GM23338 (cell line): ENCODE measurements around the gene KRTAP20-4. TPM values are rescaled to one million over a fixed set of nuclear protein-coding genes. Genes with fewer than 3 reads are reported as not detected.

Source experiments
- ATAC-seq: fragments of 200-7000 bp; cut with Tn5 transposase; 3 replicates; pipeline ENCODE4 v1.9.1; 2020
- DNase-seq: peaks from one replicate; pipeline ENCODE4 v3.0.0-alpha.2; 2015; ENCODE audit warnings: low spot score
- H2AFZ ChIP-seq: fragments of 200-600 bp; sonication (generic); 2 replicates; pipeline ENCODE4 v1.8.0; 2016; ENCODE audit warnings: antibody characterized with exemption, mild to moderate bottlenecking, moderate library complexity
- H3F3A ChIP-seq: fragments of 200-600 bp; sonication (generic); replicated peaks from 2 replicates; pipeline ENCODE4 v1.8.0; 2017; ENCODE audit warnings: antibody characterized with exemption, mixed run types, low read depth
- H3K27ac ChIP-seq: fragments of 200-600 bp; sonication (generic); 2 replicates; pipeline ENCODE4 v1.6.1; 2016; ENCODE audit warnings: low read depth
- H3K27me3 ChIP-seq: fragments of 200-600 bp; sonication (generic); 2 replicates; pipeline ENCODE4 v1.8.0; 2016; ENCODE audit warnings: mild to moderate bottlenecking, mixed run types, moderate library complexity; ENCODE audit not compliant: insufficient read depth
- H3K36me3 ChIP-seq: fragments of 200-600 bp; sonication (generic); 2 replicates; pipeline ENCODE4 v1.8.0; 2016; ENCODE audit warnings: mild to moderate bottlenecking; ENCODE audit not compliant: insufficient read depth
- H3K4me1 ChIP-seq: fragments of 200-600 bp; sonication (generic); 2 replicates; pipeline ENCODE4 v1.8.0; 2016; ENCODE audit warnings: mild to moderate bottlenecking, moderate library complexity; ENCODE audit not compliant: insufficient read depth
- H3K4me2 ChIP-seq: fragments of 200-600 bp; sonication (generic); 2 replicates; pipeline ENCODE4 v1.7.1; 2017; ENCODE audit warnings: mixed run types
- H3K4me3 ChIP-seq: fragments of 200-600 bp; sonication (generic); 2 replicates; pipeline ENCODE4 v1.6.1; 2016; ENCODE audit warnings: mixed run types
- H3K79me2 ChIP-seq: fragments of 200-600 bp; sonication (generic); replicated peaks from 2 replicates; pipeline ENCODE4 v1.8.0; 2017; ENCODE audit warnings: mild to moderate bottlenecking; ENCODE audit not compliant: insufficient read depth
- H3K9me2 ChIP-seq: fragments of 200-600 bp; sonication (generic); 2 replicates; pipeline ENCODE4 v1.8.0; 2017; ENCODE audit not compliant: insufficient read depth
- H4K20me1 ChIP-seq: fragments of 200-600 bp; sonication (generic); replicated peaks from 2 replicates; pipeline ENCODE4 v1.8.0; 2017; ENCODE audit warnings: mild to moderate bottlenecking; ENCODE audit not compliant: insufficient read depth
- H3K27ac Mint-ChIP-seq: 2 replicates; pipeline ENCODE4 v1.8.0; 2020; ENCODE audit warnings: inconsistent platforms, mild to moderate bottlenecking, moderate library complexity, mixed read lengths
- H3K27me3 Mint-ChIP-seq: 3 replicates; pipeline ENCODE4 v1.8.0; 2022; ENCODE audit warnings: low read depth, mild to moderate bottlenecking, moderate library complexity, mixed read lengths, inconsistent platforms; ENCODE audit not compliant: insufficient read depth, poor library complexity
- H3K36me3 Mint-ChIP-seq: 3 replicates; pipeline ENCODE4 v1.8.0; 2021; ENCODE audit warnings: low read depth, mild to moderate bottlenecking, inconsistent platforms, moderate library complexity, mixed read lengths
- H3K4me1 Mint-ChIP-seq: 3 replicates; pipeline ENCODE4 v1.8.0; 2020; ENCODE audit warnings: mild to moderate bottlenecking, inconsistent platforms, mixed read lengths
- H3K4me3 Mint-ChIP-seq: 3 replicates; pipeline ENCODE4 v1.8.0; 2021; ENCODE audit warnings: moderate library complexity, mild to moderate bottlenecking, inconsistent platforms, mixed read lengths
- H3K9me3 Mint-ChIP-seq: 3 replicates; pipeline ENCODE4 v1.8.0; 2020; ENCODE audit warnings: moderate library complexity, mild to moderate bottlenecking, inconsistent platforms, mixed read lengths
- CREB1 ChIP-seq: fragments of 250-450 bp; sonication (Bioruptor Pico); IDR thresholded peaks from 2 replicates; pipeline ENCODE4 v1.5.0; 2020; ENCODE audit warnings: low read depth, mild to moderate bottlenecking, moderate library complexity
- EZH2phosphoT487 ChIP-seq: fragments of 200-600 bp; sonication (generic); IDR thresholded peaks from one replicate; pipeline ENCODE4 v1.8.1; 2018; ENCODE audit warnings: antibody characterized with exemption; ENCODE audit not compliant: unreplicated experiment
- NANOG ChIP-seq: IDR thresholded peaks from 2 replicates; pipeline ENCODE4 v1.6.1; 2016; ENCODE audit warnings: antibody characterized with exemption, borderline replicate concordance
- POLR2AphosphoS5 ChIP-seq: IDR thresholded peaks from 2 replicates; pipeline ENCODE4 v1.6.1; 2016; ENCODE audit warnings: antibody characterized with exemption, low read depth
- STAT1 ChIP-seq: IDR thresholded peaks from one replicate; pipeline ENCODE4 v1.6.1; 2016; ENCODE audit warnings: antibody characterized with exemption; ENCODE audit not compliant: unreplicated experiment
- ZNF114 ChIP-seq: fragments of 250-450 bp; sonication (Bioruptor Pico); IDR thresholded peaks from 2 replicates; pipeline ENCODE4 v1.5.0; 2020; ENCODE audit warnings: mild to moderate bottlenecking, moderate library complexity
- ZNF331 ChIP-seq: fragments of 250-450 bp; sonication (Bioruptor Pico); IDR thresholded peaks from 2 replicates; pipeline ENCODE4 v1.5.0; 2020; ENCODE audit warnings: low read depth, mild to moderate bottlenecking, moderate library complexity
- polyA plus RNA-seq: library from polyadenylated mRNA; unstranded; fragments of >200 nt; fragmentation: Nextera tagmentation; extraction: Ambion mirVana; gene quantifications from 2 replicates; pipeline ENCODE4 v1.2.1, GENCODE V29; 2016
- total RNA-seq: library from RNA; depleted of rRNA; stranded (reverse); fragments of >200 nt; shearing (Covaris generic); gene quantifications from 2 replicates; pipeline ENCODE4 v1.2.3, GENCODE V29; 2014
- TF ChIP-seq, protein P1 (sequence below): IDR thresholded peaks from 2 replicates; pipeline ENCODE4 v1.6.1; 2016; ENCODE audit warnings: antibody characterized with exemption
- TF ChIP-seq, protein P2 (sequence below), 2 experiments: fragments of 200-600 bp in 1 of 2; sonication (generic) in 1 of 2; conservative IDR thresholded peaks; 2 replicates each; pipeline versions ENCODE4 v1.5.1 to v1.6.1; 2016 to 2017; ENCODE audit warnings: antibody characterized with exemption in 2 of 2, low read depth in 2 of 2, mild to moderate bottlenecking in 2 of 2, moderate library complexity in 1 of 2
- TF ChIP-seq, protein P3 (sequence below): IDR thresholded peaks from one replicate; pipeline ENCODE4 v1.6.1; 2018; ENCODE audit warnings: antibody characterized with exemption; ENCODE audit not compliant: unreplicated experiment
- TF ChIP-seq, protein P4 (sequence below): fragments of 250-450 bp; sonication (Bioruptor Pico); IDR thresholded peaks from 2 replicates; pipeline ENCODE4 v1.5.0; 2020; ENCODE audit warnings: mild to moderate bottlenecking, moderate library complexity

Gene KRTAP20-4
- total and polyA plus RNA-seq, 2 experiments from 2014 or later = not detected

DNA sequence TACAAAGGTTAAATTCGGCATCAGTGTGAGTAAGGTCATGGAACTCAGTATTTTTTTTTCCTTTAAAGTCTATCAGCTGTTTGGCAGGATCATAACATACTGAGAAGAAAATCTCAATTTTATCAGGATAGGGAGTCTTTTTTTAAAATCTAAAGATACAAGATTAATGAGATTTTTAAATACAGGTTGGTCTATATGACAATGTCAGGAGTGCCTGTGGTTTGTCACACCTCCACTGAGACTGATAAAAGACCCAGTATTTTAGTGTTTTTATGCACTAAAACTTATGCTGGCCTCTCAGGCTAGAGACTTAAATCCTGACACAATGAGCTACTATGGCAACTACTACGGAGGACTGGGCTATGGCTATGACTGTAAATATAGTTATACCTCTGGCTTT, 22.1 kb downstream of the KRTAP20-4 start, which contains the start of gene KRTAP20-3 (continued):
- TF ChIP-seq ZNF331 (CRISPR knock-in tag) = no peak
- TF ChIP-seq, protein P1, sequence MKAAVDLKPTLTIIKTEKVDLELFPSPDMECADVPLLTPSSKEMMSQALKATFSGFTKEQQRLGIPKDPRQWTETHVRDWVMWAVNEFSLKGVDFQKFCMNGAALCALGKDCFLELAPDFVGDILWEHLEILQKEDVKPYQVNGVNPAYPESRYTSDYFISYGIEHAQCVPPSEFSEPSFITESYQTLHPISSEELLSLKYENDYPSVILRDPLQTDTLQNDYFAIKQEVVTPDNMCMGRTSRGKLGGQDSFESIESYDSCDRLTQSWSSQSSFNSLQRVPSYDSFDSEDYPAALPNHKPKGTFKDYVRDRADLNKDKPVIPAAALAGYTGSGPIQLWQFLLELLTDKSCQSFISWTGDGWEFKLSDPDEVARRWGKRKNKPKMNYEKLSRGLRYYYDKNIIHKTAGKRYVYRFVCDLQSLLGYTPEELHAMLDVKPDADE = no peak

DNA sequence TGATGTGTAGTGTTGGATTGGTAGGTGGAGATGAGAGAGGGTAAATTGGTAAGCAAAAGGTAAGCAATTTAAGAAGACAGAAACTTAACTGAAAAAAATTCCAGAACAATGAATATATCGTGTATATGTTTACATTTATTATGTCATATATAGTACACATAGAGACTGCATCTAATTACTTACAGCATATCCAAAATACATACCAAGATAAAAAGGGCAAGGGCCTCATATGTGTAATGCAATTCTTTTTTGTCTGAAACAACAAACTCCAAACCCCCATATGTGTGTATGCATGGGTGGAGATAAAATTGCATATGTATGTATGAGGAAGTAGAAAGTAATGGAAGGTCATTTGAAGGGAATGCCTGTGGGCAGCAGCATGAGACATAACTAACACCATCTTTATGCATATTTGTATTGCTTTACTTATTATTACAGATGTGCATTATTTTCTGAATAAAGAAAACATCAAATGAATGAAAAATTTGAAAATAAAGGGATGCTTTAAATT, 26.5 kb downstream of the KRTAP20-4 start:
- DNase-seq (no peak), ATAC-seq (no peak)
- H3K27ac Mint-ChIP-seq = no peak overlapping the region
- H3K4me1 Mint-ChIP-seq = no peaks in the 10 kb centered on the region
- Histone ChIP-seq H3K27me3 (no peaks in the 10 kb centered on the region), H3K4me2 (no peak overlapping the region), H3F3A (no peaks in the 10 kb centered on the region), H3K4me1 (no peaks in the 10 kb centered on the region), H3K79me2 (no peaks in the 10 kb centered on the region), H3K4me3 (no peak overlapping the region), H4K20me1 (no peaks in the 10 kb centered on the region), H3K9me2 (no peaks in the 10 kb centered on the region), H3K27ac (no peak overlapping the region), H2AFZ (no peak overlapping the region), H3K36me3 (no peaks in the 10 kb centered on the region)
- H3K36me3 Mint-ChIP-seq = no peaks in the 10 kb centered on the region
- H3K27me3 Mint-ChIP-seq = no peaks in the 10 kb centered on the region
- H3K4me3 Mint-ChIP-seq = no peak overlapping the region
- no peaks in the 10 kb centered on the region for H3K9me3 Mint-ChIP-seq
- TF ChIP-seq, protein P2, sequence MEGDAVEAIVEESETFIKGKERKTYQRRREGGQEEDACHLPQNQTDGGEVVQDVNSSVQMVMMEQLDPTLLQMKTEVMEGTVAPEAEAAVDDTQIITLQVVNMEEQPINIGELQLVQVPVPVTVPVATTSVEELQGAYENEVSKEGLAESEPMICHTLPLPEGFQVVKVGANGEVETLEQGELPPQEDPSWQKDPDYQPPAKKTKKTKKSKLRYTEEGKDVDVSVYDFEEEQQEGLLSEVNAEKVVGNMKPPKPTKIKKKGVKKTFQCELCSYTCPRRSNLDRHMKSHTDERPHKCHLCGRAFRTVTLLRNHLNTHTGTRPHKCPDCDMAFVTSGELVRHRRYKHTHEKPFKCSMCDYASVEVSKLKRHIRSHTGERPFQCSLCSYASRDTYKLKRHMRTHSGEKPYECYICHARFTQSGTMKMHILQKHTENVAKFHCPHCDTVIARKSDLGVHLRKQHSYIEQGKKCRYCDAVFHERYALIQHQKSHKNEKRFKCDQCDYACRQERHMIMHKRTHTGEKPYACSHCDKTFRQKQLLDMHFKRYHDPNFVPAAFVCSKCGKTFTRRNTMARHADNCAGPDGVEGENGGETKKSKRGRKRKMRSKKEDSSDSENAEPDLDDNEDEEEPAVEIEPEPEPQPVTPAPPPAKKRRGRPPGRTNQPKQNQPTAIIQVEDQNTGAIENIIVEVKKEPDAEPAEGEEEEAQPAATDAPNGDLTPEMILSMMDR (conservative IDR thresholded peaks at IDR 0.05; ENCODE audit: low read depth in 2 of 2) = no peak
- TF ChIP-seq POLR2AphosphoS5 = no peak
- TF ChIP-seq CREB1 (CRISPR knock-in tag) = no peak
- TF ChIP-seq ZNF331 (CRISPR knock-in tag) = no peak
- no peak for TF ChIP-seq EZH2phosphoT487
- no peak for TF ChIP-seq NANOG
- TF ChIP-seq, protein P3, sequence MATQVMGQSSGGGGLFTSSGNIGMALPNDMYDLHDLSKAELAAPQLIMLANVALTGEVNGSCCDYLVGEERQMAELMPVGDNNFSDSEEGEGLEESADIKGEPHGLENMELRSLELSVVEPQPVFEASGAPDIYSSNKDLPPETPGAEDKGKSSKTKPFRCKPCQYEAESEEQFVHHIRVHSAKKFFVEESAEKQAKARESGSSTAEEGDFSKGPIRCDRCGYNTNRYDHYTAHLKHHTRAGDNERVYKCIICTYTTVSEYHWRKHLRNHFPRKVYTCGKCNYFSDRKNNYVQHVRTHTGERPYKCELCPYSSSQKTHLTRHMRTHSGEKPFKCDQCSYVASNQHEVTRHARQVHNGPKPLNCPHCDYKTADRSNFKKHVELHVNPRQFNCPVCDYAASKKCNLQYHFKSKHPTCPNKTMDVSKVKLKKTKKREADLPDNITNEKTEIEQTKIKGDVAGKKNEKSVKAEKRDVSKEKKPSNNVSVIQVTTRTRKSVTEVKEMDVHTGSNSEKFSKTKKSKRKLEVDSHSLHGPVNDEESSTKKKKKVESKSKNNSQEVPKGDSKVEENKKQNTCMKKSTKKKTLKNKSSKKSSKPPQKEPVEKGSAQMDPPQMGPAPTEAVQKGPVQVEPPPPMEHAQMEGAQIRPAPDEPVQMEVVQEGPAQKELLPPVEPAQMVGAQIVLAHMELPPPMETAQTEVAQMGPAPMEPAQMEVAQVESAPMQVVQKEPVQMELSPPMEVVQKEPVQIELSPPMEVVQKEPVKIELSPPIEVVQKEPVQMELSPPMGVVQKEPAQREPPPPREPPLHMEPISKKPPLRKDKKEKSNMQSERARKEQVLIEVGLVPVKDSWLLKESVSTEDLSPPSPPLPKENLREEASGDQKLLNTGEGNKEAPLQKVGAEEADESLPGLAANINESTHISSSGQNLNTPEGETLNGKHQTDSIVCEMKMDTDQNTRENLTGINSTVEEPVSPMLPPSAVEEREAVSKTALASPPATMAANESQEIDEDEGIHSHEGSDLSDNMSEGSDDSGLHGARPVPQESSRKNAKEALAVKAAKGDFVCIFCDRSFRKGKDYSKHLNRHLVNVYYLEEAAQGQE = no peak
- no peak for TF ChIP-seq STAT1
- TF ChIP-seq, protein P4, sequence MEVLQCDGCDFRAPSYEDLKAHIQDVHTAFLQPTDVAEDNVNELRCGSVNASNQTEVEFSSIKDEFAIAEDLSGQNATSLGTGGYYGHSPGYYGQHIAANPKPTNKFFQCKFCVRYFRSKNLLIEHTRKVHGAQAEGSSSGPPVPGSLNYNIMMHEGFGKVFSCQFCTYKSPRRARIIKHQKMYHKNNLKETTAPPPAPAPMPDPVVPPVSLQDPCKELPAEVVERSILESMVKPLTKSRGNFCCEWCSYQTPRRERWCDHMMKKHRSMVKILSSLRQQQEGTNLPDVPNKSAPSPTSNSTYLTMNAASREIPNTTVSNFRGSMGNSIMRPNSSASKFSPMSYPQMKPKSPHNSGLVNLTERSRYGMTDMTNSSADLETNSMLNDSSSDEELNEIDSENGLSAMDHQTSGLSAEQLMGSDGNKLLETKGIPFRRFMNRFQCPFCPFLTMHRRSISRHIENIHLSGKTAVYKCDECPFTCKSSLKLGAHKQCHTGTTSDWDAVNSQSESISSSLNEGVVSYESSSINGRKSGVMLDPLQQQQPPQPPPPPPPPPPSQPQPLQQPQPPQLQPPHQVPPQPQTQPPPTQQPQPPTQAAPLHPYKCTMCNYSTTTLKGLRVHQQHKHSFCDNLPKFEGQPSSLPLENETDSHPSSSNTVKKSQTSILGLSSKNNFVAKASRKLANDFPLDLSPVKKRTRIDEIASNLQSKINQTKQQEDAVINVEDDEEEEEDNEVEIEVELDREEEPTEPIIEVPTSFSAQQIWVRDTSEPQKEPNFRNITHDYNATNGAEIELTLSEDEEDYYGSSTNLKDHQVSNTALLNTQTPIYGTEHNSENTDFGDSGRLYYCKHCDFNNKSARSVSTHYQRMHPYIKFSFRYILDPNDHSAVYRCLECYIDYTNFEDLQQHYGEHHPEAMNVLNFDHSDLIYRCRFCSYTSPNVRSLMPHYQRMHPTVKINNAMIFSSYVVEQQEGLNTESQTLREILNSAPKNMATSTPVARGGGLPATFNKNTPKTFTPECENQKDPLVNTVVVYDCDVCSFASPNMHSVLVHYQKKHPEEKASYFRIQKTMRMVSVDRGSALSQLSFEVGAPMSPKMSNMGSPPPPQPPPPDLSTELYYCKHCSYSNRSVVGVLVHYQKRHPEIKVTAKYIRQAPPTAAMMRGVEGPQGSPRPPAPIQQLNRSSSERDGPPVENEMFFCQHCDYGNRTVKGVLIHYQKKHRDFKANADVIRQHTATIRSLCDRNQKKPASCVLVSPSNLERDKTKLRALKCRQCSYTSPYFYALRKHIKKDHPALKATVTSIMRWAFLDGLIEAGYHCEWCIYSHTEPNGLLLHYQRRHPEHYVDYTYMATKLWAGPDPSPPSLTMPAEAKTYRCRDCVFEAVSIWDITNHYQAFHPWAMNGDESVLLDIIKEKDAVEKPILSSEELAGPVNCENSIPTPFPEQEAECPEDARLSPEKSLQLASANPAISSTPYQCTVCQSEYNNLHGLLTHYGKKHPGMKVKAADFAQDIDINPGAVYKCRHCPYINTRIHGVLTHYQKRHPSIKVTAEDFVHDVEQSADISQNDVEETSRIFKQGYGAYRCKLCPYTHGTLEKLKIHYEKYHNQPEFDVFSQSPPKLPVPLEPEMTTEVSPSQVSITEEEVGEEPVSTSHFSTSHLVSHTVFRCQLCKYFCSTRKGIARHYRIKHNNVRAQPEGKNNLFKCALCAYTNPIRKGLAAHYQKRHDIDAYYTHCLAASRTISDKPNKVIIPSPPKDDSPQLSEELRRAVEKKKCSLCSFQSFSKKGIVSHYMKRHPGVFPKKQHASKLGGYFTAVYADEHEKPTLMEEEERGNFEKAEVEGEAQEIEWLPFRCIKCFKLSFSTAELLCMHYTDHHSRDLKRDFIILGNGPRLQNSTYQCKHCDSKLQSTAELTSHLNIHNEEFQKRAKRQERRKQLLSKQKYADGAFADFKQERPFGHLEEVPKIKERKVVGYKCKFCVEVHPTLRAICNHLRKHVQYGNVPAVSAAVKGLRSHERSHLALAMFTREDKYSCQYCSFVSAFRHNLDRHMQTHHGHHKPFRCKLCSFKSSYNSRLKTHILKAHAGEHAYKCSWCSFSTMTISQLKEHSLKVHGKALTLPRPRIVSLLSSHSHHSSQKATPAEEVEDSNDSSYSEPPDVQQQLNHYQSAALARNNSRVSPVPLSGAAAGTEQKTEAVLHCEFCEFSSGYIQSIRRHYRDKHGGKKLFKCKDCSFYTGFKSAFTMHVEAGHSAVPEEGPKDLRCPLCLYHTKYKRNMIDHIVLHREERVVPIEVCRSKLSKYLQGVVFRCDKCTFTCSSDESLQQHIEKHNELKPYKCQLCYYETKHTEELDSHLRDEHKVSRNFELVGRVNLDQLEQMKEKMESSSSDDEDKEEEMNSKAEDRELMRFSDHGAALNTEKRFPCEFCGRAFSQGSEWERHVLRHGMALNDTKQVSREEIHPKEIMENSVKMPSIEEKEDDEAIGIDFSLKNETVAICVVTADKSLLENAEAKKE (CRISPR knock-in tag) = no peak
- TF ChIP-seq, protein P1 = no peak
- TF ChIP-seq ZNF114 = no peak
